ENCODE results near the gene RPS15.
A peak's percentile ranks its signal among the peaks of the same experiment; 100 is the strongest.

Gene RPS15

GRCh38 chr19:1469255-1470054 lies 31.3 kb downstream of the RPS15 start:
- no peak for DNase-seq (ENCODE audit: low read depth, low spot score)

- DNase-seq (ENCODE audit: low read depth, low spot score), result no peak
These were observed 31.8 kb downstream of the RPS15 start for GRCh38 chr19:1470055-1470304.

DNA sequence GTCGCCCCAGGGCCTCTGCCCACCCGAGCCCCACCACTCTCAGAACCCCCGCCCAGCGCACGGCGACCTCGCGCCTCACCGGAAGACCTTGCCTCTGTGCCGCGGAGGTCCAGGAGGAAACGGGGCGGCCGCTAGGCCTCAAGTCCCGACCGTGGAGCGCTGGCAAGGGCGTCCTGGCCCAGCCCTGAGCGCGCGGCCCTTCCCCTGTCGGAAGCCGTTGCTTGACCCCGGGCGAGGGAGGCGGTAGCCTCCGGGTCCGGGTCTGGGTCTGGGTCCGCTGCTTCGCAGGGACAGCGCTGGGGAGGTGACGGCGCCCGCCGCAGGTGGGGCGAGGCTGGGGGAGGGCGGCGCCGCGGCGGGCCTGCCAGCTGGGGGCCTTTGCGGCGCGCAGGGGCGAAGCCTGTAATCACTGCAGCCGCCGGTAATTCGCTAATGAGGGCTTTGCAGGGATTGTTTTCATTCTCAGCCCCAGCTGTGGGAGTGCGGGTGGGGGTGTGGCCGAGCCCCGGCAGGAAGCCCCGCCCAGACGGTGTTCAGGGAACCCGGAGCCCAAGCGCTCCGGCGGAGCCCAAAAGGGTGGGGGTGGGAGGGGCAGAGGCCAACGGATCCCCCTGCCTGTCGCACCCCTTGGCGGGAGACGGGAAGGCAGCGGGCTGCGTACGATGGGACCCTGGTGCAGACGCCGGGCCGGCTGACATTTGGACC lies 32.3 kb downstream of the RPS15 start:
- DNase-seq (ENCODE audit: low read depth, low spot score), result peak; percentile 72

GRCh38 chr19:1471010-1471514 lies 32.9 kb downstream of the RPS15 start:
- peak; percentile 71 for DNase-seq (ENCODE audit: low read depth, low spot score)

- DNase-seq (ENCODE audit: low read depth, low spot score), result no peak
These were observed 33.4 kb downstream of the RPS15 start for GRCh38 chr19:1471515-1472160.

- no peak for DNase-seq (ENCODE audit: low read depth, low spot score)
These were observed 34.3 kb downstream of the RPS15 start for GRCh38 chr19:1472231-1473084.

- DNase-seq (ENCODE audit: low read depth, low spot score), result no peak
These were observed 35.1 kb downstream of the RPS15 start for GRCh38 chr19:1473085-1473851.

DNA sequence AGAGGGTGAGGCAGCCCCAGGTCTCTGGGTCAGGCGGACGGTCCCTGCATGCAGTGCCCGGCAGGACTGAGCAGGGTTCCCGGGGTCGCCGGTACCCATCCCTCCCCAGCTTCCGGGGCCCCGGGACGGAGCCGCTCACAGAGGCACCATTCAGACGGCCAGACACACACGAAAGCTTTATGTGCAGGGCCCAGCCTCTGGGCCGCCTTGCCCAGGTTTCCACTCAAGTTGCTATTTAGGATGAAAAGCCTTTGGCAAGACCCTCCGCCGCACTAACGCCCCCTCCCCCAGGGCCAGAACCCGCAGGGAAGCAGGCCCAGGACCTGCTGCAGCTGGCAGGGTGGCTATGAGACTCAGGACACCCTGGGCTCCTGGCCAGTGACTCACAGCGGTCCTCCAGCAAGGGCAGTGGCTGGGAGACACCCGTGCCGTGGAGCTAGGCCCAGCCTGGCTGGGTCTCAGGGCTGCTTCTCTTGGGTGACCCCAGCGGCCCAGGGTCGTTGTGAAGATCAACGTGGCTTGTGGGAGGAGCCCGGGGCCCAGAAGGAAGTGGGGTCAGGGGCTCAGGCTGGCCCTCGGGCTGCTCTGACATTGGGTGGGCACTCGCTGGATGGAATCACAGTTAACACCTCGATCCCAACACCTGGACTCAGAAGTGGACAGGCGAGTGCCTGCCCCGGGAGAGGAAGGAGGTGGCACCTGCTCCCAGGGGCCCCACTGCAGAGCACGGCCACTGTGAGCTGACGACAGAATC lies 36.0 kb downstream of the RPS15 start:
- DNase-seq (ENCODE audit: low read depth, low spot score), result no peak

DNA sequence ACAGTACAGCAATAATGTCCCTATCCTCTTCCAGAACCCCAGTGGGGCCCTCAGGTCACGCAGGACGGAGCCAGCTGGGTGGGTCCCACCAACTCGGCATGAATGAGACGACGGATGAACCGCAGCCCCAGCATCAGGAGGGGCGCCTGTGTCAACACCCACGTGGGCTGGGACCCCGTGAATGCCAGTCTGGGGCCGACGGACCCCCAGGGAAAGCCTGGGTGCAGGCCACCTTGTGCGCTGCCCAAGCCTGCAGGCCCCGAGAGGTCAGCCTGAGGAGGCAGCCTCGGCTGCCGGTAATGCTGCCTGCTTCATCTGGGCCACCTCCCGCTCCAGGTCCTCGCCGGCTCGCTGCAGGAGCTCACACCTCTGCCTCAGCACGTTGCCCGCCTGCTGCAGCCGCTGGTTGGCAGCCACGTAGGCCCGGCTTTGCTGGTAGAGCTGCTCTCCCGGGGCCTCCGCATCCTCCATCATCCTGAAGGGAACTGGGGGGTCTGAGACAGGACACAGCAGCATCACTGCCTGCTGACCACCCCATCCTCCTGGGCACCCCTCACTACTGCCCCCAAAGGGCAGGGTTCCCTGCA lies 36.7 kb downstream of the RPS15 start:
- no peak for DNase-seq (ENCODE audit: low read depth, low spot score)

DNA sequence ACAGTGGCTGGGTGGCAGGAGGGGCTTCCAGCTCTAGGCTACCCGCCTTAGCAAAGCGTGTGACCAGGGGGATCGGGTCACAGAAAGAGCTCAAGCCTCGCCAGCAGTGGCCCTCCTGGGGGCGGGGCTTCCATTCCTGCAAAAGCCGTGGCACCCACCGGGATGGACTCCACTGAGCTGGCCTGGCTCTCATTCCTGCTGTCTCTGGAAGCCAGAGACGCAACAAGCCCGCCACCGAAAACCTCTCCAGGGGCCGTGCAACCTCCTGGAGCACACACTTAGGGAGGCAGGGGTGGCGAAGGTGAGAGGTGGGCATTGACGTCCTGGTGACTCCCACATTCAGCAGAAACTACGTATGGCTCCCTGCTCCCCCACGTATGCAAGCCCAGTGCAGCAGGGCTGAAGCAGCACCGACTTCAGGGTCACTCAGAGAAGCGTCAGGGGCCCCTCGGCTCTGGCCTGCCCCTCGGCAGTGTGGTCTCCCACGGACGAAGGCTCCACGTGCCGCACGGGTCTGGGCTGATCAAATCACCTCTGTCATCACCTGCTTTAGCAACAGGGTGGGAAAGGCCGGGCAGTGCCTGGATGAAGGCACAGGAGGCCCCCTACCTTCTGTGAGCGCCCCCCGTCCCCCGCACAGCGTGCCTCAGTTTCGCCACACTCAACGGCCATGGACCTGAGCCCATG lies 37.7 kb downstream of the RPS15 start:
- DNase-seq (ENCODE audit: low read depth, low spot score), result no peak

GRCh38 chr19:1477056-1477455 lies 38.9 kb downstream of the RPS15 start:
- peak; percentile 81 for DNase-seq (ENCODE audit: low read depth, low spot score)

DNA sequence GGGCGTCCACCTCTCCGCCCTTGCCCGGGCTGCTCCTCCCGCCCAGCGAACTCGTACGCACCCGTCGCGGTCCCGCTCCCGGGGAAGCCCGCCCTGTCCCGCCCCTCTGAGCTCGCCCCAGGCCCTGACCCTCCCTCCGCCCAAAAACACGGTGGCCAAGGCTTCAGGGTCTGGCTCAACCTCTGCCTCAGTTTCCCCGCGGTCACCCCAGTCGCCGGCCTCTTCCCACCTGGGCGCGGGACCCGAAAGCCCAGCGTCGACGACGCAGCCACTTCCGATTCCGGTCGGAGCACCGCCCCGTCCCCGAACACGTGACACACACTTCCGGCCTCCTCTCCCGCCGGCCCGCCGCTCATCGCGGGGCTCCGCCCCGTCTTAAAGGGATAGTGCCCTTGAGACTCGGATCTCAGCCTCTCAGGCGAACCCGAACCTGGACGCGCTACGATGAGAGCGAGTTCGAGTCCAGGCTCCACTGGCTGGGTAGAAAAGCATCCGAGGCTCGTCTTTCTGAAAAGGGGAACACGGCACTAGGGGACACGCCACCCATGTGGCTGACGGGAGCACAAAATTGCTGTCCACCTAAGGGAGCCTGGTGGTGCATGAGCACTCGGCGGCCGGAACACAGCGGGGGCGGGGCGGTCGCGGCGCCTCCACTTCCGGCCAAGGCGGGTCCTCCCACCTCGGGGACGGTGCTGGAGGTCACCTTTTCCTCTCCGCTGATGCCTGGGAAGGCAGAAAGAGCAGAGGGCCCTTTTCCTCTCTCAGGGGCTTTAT lies 40.9 kb downstream of the RPS15 start, which contains the start of gene C19orf25:
Gene C19orf25 (minus strand): TSS at position 282 of the 774 bp plus-strand sequence. CDS start 312 bp downstream, outside the sequence.
- peak; percentile 96 for DNase-seq (ENCODE audit: low read depth, low spot score)

- DNase-seq (ENCODE audit: low read depth, low spot score), result no peak
These were observed 43.2 kb downstream of the RPS15 start for GRCh38 chr19:1481224-1481892.

DNA sequence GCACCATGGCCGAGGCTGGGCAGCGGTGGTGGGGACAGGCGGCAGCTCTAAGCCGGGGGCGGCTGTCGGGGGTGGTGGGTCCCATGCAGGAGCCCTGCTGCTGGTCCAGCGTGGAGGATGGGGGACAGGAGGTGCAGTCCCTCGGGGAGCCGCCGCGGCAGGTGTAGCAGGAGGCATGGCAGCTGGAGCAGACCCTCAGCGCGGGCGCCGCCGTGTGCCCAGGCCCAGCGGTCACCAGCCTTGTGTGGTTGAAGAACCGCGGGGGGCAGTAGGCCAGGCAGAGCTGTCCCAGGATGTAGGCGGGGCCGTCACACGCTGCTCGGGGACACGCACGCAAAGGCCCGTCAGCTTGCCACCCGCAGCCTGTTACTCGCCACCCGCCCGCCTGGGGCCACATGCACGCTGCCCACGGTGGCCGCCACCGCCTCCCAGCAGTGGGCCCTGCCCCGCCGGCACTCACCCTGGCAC lies 43.7 kb downstream of the RPS15 start:
- no peak for DNase-seq (ENCODE audit: low read depth, low spot score)

DNA sequence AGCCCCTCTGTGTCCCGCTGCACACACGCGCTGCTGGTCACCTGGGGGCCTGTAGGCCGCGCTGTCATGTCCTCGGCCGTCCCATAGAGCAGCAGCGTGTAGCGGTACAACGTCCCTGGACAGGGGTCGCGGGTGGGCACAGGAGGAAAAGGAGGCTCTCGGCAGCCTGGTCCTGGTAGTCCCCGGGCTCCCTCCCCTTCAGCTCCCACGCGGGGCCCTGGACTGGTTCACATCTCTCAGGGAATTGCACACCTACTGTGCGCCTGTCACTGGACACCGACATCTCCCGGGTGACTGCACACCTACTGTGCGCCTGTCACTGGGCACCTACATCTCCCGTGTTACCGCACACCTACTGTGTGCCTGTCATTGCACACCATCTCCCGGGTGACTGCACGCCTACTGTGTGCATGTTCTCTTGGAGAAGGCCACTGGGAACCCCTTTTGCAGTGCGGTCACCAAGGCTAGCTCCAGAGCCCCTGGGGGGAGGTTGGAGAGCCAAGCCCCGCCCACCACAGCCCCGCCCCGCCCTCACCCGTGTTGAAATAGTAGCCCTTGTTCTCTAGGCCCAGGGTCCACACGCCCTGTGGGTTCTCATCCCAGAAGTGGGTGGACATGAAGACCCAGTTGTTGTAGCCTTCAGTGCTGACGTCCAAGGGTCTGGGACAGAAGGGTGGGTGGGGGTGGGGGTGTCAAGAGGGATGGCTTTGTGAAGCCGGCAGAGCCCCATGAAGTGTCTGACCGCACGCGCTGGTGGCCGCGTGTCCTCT lies 44.4 kb downstream of the RPS15 start:
- DNase-seq (ENCODE audit: low read depth, low spot score), result no peak

DNA sequence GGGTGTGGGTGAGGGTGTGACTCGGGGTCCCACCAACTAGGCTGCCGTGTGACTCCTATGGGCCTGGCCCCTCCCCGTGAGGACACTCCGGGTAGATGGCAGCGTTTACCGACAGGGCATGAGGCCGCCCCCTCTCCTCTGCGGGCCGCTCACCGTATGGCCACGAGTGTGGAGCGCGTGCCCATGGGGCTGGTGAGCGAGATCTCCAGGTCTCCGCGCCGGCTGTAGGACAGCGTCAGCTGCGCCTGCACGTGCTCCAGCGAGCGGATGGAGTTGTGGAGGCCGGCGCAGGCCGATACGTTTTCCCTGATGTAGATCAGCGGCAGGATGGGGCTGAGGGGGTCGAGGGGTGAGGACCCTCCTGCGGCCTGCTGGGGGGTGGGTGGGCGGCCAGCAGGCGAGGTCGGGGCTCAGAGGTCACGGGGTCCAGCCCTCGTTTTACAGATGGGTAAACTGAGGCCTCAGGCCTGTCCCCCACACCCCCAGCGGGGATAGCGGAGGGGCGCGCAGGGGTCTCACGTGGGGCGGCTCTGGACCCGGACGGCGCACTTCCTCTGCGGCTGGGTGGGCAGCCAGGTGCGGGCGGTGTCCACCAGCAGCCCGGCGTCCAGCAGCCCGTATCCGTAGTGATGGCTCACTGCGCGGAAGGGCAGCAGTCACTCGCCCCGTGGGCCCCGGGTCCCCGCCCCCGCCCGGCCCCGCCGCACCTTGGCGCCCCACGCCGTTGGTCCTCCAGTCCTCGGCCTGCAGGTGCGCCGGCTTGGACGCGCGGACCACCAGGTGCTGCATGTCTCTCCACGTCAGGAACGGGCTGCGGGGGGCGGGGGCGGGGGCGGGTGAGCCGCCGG lies 45.2 kb downstream of the RPS15 start:
- DNase-seq (ENCODE audit: low read depth, low spot score), result no peak
